ENCODE measurements around the gene KRTAP4-12. TPM values are rescaled to one million over a fixed set of nuclear protein-coding genes. Genes with fewer than 3 reads are reported as not detected.
"Not testable (repeated sequence)": the region's sequence is repeated elsewhere in the genome, so short reads cannot be mapped to it uniquely, and the experiment has no call there.

KRTAP4-12 gene
- not detected in 2 replicates for total RNA-seq

DNA sequence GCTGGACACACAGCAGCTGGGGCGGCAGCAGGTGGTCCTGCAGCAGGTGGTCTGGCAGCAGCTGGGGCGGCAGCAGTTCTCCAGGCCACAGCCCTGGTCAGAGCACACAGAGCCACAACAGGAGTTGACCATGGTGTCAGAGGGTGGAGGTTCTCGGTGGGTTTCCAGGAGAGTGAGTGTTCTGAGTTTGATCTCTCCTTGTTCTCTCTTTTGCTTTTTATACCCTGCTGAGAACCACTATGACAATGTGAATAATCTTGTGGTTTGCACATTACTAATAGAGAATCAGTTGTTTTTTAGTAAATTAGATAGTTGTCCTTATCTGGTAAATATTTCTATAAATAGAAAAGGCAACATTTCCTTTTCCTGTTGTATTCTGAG lies at the start of gene KRTAP4-12:
Gene KRTAP4-12, minus strand, starts transcription at position 192 of the 381 bp plus-strand sequence. Its CDS starts 60 bp downstream, at position 132.
- intact Hi-C loops (cut with micrococcal nuclease): not testable (repeated sequence)

DNA sequence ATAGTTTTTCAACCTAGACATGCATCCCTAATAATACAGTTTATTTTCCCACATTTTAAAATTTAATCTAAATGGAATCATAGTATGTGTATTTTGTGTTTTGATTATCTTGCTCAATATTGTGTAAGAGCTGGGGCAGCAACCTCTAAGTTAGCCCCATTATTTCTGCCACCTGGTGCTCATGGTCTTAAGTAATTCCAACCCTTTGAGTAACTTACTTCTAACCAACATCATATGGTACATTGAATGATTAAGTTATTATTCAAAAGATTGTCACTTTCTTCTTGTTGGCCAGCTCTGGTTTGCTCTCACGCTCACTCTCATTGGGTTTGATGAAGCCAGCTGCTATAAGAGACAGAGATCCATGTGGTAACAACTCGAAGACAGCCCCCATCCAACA lies 47.9 kb upstream of the KRTAP4-12 start:
- intact Hi-C loops (cut with micrococcal nuclease): no loop called here

DNA sequence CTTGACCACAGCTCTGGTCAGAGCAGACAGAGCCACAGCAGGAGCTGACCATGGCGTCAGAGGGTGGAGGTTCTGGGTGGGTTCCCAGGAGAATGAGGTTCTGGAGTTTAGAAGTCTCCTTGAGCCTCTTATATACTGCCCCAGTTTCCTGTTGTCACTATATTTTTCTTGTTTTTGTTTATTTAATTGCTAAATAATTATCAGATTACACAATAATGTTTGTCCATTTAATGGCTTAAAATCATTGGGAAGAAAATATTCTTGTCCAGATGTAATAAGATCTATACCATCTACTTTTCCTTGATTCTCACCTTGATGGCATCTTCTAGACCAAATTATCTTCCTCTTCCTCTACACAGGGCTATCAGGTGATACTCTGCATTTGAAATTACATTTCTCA lies 44.1 kb upstream of the KRTAP4-12 start, which contains the start of gene KRTAP4-3:
Gene KRTAP4-3, minus strand, starts transcription at position 101 of the 400 bp plus-strand sequence. Its CDS starts 49 bp downstream, at position 52.
- intact Hi-C loops (cut with micrococcal nuclease): no loop called here

DNA sequence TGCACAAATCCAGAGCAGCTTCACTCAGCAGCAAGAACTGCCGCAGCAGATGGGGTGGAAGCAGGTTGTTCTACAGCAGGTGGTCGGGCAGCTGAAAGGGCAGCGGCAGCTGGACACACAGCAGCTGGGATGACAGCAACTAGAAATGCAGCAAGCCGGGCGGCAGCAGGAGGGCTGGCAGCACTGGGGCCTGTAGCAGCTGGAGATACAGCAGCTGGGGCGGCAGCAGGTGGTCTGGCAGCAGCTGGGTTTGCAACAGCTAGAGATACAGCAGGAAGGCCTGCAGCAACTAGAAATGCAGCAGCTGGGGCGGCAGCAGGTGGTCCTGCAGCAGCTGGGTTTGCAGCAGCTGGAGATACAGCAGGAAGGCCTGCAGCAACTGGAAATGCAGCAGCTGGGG lies 43.6 kb upstream of the KRTAP4-12 start:
- intact Hi-C loops (cut with micrococcal nuclease): no loop called here

DNA sequence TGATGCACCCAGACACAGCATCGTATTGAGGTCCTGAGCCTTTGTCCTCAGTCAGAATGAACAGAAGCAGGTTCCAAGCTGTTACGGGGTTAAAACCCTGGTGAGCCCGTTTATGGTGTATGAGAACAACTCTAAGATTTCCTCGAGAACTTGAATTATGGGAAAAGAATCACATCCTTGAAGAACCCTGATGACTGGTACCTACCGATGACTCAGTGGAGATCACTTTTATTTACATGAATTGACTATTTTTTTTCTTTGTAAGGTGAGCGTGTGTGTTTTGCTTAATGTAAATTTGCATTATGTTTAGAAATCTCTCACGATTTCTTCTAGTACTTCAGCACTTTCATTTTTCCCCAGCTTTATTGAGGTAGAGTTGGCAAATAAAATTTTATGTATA lies 39.8 kb upstream of the KRTAP4-12 start:
- intact Hi-C loops (cut with micrococcal nuclease): no loop called here

DNA sequence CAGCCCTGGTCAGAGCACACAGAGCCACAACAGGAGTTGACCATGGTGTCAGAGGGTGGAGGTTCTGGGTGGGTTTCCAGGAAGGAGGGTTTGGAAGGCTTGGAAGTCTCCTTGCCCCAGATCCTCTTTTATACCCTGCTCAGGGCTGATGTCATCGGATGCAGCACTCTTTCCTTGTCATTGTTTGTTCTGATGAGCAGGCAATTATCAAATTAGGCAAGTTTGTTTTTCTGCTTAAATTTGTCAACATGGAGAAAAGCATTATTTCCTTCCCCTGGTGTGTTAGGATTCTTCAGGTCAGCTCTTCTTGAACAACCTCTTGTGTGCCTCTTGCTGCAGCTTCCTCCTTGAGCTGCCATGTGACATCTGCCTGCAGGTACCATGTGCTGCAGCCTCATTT lies 36.7 kb upstream of the KRTAP4-12 start, which contains the start of gene KRTAP4-4:
Gene KRTAP4-4, minus strand, starts transcription at position 101 of the 400 bp plus-strand sequence. Its CDS starts 57 bp downstream, at position 44.
- intact Hi-C loops (cut with micrococcal nuclease): no loop called here

DNA sequence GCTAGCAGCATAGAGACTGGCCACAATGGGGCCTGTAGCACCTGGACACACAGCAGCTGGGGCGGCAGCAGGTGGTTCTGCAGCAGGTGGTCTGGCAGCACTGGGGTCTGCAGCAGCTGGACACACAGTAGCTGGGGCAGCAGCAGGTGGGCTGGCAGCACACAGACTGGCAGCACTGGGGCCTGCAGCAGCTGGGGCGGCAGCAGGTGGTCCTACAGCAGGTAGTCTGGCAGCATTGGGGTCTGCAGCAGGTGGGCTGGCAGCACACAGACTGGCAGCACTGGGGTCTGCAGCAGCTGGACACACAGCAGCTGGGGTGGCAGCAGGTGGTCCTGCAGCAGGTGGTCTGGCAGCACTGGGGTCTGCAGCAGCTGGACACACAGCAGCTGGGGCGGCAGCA lies 36.2 kb upstream of the KRTAP4-12 start:
- intact Hi-C loops (cut with micrococcal nuclease): not testable (repeated sequence)

DNA sequence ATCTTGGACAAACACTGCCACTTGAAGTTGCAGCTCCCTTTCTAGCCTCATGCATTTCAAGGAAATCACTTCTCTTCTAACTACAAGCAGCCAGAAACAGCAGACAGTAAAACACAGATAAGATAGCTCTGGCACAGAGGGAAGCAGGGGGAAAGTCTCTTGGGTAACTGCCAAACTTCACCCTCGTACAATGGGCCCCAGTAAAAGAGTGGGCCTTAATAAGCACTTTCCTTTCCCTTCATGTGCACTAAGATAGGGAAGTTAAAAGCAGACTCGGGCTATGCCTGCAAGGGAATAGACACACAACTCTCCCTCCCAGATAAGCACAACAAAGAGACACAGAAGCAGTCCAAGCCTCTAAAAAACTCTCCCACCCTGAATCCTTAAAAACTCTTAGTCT lies 29.9 kb upstream of the KRTAP4-12 start:
- intact Hi-C loops (cut with micrococcal nuclease): no loop called here

DNA sequence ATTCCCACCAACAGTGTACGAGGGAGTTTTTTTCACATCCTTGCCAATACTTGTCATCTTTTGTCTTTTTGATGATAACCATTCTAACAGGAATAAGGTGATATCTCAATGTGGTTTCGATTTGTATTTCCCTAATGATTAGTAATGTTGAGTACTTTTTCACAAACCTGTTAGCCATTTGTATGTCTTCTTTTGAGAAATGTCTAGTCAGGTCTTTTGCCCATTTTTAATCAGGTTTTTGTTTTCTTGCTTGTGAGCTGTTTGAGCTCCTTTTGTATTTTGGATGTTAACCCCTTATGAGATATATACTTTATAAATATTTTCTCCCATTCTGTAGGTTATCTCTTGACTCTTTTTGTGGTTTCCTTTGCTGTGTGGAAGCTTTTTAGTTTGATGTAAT lies 27.5 kb upstream of the KRTAP4-12 start:
- intact Hi-C loops (cut with micrococcal nuclease): no loop called here

DNA sequence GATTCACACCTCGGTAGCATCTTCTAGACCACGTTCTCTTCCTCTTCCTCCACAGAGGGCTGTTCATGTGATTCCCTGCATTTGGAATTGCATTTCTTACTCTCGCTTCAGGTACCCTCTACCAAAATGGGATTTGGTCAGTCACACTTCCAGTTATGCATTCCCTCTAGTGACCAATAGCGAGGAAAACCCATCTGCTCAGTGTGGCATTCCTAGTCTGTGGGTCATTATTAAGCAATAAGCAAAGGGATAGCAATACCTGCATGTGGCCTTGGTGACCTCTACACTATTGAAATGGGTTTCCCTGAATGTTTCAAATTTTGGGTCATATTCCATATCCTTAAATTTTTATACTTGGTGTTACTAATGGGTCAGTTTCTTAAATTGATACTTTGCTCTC lies 26.0 kb upstream of the KRTAP4-12 start:
- intact Hi-C loops (cut with micrococcal nuclease): no loop called here

DNA sequence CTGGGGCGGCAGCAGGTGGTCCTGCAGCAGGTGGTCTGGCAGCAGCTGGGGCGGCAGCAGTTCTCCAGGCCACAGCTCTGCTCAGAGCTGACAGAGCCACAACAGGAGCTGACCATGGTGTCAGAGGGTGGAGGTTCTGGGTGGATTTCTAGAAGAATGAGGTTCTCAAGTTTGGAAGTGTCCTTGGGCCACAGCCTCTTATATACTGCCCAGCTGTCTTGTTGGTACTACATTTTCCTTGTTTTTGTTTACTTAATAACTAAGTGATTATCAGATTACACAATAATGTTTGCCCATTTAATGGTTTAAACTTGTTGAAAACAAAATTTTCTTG lies 25.6 kb upstream of the KRTAP4-12 start, which contains the start of gene KRTAP4-5:
Gene KRTAP4-5, minus strand, starts transcription at position 174 of the 334 bp plus-strand sequence. Its CDS starts 58 bp downstream, at position 116.
- intact Hi-C loops (cut with micrococcal nuclease): no loop called here

DNA sequence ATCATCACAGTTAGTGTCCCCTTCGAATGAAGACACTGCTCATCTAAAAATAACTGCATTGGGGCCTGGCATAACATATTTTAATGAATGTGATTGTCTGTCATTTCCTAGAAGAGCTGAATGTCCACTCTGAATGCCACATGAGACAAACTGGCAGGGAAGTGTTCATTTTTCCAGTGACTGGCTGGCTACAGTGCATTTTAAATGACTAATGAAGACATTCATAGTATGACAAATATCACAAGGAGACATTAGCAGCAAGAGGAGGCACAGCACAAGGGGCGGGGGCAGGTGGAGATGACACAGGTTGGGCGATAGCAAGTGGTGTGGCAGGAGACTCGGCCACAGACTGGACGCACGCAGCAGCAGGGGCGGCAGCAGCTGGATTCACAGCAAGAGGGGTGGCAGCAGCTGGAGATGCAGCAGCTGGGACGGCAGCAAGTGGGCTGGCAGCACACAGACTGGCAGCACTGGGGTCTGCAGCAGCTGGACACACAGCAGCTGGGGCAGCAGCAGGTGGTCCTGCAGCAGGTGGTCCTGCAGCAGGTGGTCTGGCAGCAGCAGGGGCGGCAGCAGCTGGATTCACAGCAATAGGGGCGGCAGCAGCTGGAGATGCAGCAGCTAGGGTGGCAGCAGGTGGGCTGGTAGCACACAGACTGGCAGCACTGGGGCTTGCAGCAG lies 25.1 kb upstream of the KRTAP4-12 start:
- intact Hi-C loops (cut with micrococcal nuclease): not testable (repeated sequence)

DNA sequence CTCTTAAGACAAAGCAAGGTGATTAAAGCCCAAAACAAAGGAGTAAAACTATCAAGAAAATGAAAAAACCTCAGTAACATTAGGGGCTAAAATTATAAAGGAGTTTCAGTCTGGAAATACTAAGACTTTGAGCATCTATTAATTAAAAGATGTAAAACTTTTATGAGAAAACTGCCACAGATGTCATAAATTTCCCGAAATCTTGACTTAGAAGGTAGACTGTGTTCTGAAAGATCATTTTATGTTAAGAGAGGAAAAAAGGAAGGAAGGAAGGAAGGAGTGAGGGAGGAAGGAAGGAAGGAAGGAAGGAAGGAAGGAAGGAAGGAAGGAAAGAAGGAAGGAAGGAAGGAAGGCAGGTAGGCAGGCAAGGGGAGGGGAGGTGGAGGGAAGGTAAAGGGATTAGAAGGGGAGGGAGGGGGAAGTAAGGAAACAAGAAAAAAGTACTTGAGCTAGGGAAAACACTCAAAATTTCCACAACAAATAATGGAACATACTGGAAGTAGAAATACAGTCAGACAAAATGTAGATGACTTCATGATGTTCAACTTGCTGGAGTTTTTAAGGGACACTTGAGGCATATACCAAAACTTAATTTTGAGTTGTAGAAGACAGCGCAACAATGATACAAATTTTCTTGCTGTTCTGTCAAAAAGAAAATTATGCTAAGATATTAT lies 23.7 kb upstream of the KRTAP4-12 start:
- intact Hi-C loops (cut with micrococcal nuclease): no loop called here

DNA sequence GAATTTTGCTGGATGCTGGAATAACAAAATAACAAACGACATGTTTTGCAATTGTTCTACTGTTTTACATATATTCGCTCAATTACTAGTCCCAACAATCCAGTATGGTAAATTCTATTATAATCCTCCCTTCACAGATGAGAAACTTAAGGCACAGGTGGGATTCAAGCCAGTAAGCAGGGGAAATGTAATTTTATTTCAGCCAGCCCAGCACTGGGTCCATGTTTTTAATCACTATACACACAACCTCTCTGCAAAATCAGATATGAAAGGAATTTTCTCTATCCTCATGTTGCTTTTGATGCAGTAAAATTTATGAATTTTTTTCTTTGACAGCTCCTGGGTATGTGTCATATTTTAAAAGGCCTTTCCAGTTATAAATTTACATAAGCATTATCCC lies 21.3 kb upstream of the KRTAP4-12 start:
- intact Hi-C loops (cut with micrococcal nuclease): no loop called here

DNA sequence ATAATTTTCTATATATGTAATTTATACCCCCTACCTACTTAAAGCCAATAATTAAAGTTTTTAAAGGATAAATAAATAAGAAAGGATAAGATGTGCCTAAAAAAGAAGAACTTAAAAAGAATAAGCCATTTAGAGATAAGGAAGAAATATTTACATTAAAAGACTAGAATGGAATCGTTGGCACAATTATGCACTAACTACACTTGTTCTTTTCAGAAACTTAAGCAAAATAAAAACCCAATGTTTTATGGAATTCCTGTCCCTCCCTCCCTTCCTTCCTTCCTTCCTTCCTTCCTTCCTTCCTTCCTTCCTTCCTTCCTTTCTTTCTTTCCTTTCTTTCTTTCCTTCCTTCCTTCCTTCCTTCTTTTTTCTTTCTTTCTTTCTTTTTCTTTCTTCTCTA lies 20.9 kb upstream of the KRTAP4-12 start:
- intact Hi-C loops (cut with micrococcal nuclease): no loop called here

DNA sequence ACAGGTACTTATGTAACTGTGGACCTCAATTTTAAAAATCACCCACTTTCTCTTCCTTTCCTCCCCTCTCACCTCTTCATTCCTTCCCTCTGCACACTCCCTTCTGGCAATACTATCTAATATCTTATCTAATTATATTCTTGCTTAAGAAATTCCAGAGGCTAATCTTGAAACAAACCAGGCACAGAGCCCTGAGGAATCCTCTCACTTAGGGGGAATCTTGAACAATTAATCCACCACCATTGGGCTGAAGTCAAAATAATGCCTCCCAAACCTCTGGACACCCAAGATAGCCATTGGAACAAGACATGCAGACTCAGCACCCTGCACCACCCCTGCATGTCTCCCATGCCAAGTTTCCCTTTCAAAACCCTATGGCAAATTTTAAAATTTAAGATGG lies 17.4 kb upstream of the KRTAP4-12 start:
- intact Hi-C loops (cut with micrococcal nuclease): no loop called here

DNA sequence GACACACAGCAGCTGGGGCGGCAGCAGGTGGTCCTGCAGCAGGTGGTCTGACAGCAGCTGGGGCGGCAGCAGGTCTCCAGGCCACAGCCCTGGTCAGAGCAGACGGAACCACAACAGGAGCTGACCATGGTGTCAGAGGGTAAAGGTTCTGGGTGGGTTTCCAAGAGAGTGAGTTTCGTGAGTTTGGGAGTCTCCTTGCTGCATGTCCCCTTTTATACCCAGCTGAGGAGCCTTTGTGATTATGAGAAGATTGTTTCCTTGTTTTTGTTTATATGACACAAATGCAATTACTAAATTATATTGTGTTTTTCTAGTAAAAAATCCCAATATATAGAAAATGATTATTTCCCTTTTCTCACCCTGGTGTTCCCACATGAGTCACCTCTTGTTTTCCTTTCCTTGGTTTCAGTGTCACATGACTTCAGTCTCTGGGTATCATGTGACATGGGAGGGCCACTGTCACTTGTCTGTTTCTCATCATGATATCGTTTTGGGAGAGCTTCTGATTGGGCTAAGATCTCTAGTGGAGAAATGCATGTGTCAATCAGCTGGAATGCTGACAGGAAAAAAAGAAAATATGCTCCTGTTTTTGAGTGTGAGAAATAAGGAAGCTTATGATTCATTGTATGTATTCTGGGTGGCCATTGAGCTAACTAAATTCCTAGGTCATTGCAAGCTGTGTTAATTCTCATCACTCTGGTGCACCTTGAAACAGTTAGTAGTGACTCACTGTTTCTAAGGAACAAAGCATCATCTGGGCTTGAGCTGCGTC lies 16.6 kb upstream of the KRTAP4-12 start, which contains the start of gene KRTAP4-6:
Gene KRTAP4-6, minus strand, starts transcription at position 185 of the 772 bp plus-strand sequence. Its CDS starts 57 bp downstream, at position 128.
- intact Hi-C loops (cut with micrococcal nuclease): no loop called here

DNA sequence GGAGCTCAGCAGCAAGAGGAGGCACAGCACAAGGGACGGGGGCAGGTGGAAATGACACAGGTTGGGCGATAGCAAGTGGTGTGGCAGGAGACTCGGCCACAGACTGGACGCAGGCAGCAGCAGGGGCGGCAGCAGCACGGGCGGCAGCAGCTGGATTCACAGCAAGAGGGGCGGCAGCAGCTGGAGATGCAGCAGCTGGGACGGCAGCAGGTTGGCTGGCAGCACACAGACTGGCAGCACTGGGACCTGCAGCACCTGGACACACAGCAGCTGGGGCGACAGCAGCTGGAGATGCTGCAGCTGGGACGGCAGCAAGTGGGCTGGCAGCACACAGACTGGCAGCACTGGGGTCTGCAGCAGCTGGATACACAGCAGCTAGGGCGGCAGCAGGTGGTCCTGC lies 15.9 kb upstream of the KRTAP4-12 start:
- intact Hi-C loops (cut with micrococcal nuclease): loop anchor here (2.0 kb wide), 1 partner anchor 55 kb away; the partner anchor contains the start of gene KRTAP4-7

DNA sequence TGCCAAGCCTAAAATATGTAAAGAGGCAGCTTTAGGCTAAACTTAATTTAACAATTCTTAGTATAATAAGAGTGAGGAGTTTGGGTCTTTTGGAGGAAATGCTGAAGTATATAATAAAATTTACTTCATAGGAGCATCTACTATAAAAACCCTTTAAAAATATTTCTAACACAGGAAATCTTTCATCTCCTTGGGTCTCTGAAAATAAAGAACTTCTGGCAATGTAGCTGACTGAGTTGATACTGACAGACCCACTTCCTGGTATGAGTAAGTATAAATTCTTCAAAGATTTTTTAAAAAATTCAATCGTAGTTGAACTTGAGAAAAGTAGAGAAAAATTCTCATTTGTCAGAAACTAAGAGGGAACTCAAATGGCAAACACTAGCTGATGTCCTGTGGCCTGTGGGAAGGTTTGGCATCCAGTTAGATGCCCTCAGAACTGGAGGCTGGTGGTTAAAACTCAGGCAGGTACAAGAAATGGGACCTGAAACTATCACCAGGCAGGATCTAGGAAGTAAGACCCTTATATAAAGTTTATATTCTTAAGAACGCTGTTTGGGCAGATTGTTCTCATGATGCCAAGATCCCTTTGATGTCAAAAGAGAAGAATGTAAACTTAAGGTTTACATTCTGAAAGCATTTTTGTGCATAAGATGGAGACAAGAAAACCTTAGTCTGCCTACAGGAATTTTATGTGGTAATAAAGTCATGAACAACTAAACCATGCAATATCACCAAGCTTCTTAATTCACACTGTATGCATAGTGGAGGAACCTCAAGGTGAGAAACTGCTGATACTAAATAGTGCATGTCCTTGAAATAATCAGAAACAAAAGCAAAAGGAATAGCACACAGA lies 10.1 kb upstream of the KRTAP4-12 start:
- intact Hi-C loops (cut with micrococcal nuclease): no loop called here

DNA sequence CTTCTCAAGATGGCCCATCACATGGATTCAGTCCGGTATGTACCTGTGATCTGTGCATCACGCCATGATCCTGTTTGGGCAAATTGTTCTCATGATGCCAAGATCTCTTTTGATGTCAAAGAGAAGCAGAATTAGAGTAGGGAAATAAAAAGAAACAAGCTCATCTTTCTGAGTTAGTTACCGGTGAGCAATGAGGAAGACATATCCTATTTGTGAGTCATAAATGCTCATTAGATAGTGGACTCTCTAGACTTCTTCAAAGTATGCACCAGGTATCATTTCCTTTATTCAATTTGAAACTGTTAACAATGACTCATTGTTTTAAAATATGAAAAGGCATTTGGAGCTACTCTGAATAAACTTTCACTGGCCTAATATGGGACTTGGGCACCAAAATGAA lies 8.0 kb upstream of the KRTAP4-12 start:
- intact Hi-C loops (cut with micrococcal nuclease): no loop called here

DNA sequence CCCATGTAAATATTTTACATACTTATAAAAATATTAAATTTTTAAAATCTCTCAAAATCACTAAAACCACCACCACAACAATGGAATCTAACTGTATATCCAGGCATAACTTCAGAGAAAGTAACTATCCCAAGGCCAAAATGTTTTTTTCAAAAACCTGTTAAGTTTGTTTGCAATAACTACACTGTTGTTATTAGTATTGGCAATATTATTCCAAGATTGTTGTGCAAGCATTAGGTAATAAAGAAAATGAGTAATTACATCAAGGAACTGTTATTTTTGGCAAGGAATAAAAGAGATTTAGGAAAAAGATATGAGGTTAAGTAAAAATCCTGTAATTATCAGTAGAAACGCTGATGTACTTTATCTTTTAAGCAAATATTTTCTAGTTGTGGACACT lies 3.4 kb upstream of the KRTAP4-12 start:
- intact Hi-C loops (cut with micrococcal nuclease): no loop called here

Data from T-helper 1 cell treated with Interleukin-12 subunit alpha and Interleukin-12 subunit beta and Interleukin-4 antibody, amounts not matched to agents 30 ng/mL and 1 ng/mL, for 36 hours (primary cell).